MCF 10A (cell line): ENCODE results near the gene RTP5. TPM values are rescaled to one million over a fixed set of nuclear protein-coding genes. Genes with fewer than 3 reads are reported as not detected.
"Not testable (repeated sequence)": the region's sequence is repeated elsewhere in the genome, so short reads cannot be mapped to it uniquely, and the experiment has no call there.

Experiments
- Bru-seq: library from RNA; stranded (reverse); fragments of 400-500 nt; gene quantifications from one replicate; lab custom pipeline; 2021; lab: Mats Ljungman, UMichigan
- BruChase-seq, 2 experiments: library from RNA; stranded (reverse); fragments of 400-500 nt; gene quantifications; one replicate each; lab custom pipeline; 2021; lab: Mats Ljungman, UMichigan
- BruUV-seq: library from RNA; stranded (reverse); fragments of 400-500 nt; replicated peaks from 2 replicates; lab custom pipeline; 2021; lab: Mats Ljungman, UMichigan
- CTCF ChIA-PET: fragments of 300-600 bp; sonication (Branson Sonifier 250); formaldehyde crosslinking; extraction: SDS; loops from one replicate; lab custom pipeline; 2021; ENCODE audit warnings: antibody characterized with exemption, inconsistent platforms; lab: Yijun Ruan, JAX
- POLR2A ChIA-PET: fragments of 300-600, 350-650 bp; sonication (Branson Sonifier 250); formaldehyde crosslinking; extraction: SDS; loops from one replicate; lab custom pipeline; 2020; ENCODE audit warnings: antibody characterized with exemption, inconsistent platforms; lab: Yijun Ruan, JAX
- DNase-seq: peaks from one replicate; pipeline ENCODE4 v3.0.0-alpha.2; 2018; ENCODE audit not compliant: unreplicated experiment
- H3K27ac Mint-ChIP-seq: one replicate; pipeline ENCODE4 v1.8.0; 2022; ENCODE audit warnings: mild to moderate bottlenecking, low read depth, mixed read lengths; ENCODE audit not compliant: unreplicated experiment
- H3K27me3 Mint-ChIP-seq: one replicate; pipeline ENCODE4 v1.8.0; 2022; ENCODE audit warnings: mixed read lengths; ENCODE audit not compliant: insufficient read depth, unreplicated experiment
- H3K36me3 Mint-ChIP-seq: one replicate; pipeline ENCODE4 v1.8.0; 2022; ENCODE audit warnings: mild to moderate bottlenecking, moderate library complexity, mixed read lengths; ENCODE audit not compliant: insufficient read depth, unreplicated experiment
- H3K4me1 Mint-ChIP-seq: one replicate; pipeline ENCODE4 v1.8.0; 2022; ENCODE audit warnings: mixed read lengths; ENCODE audit not compliant: insufficient read depth, unreplicated experiment
- H3K4me3 Mint-ChIP-seq: one replicate; pipeline ENCODE4 v1.8.0; 2022; ENCODE audit warnings: mild to moderate bottlenecking, moderate library complexity, mixed read lengths; ENCODE audit not compliant: unreplicated experiment
- H3K9me3 Mint-ChIP-seq: one replicate; pipeline ENCODE4 v1.8.0; 2022; ENCODE audit warnings: mixed read lengths; ENCODE audit not compliant: unreplicated experiment
- CTCF ChIP-seq: fragments of 200-600 bp; IDR thresholded peaks from one replicate; pipeline ENCODE4 v1.8.0; 2022; ENCODE audit warnings: antibody characterized with exemption, mild to moderate bottlenecking; ENCODE audit not compliant: unreplicated experiment
- intact Hi-C: fragments of 100-400 bp; cut with micrococcal nuclease; formaldehyde crosslinking; loops from 2 replicates; pipeline ENCODE4 v1.14.1; 2022
- long read RNA-seq: library from polyadenylated mRNA; stranded (forward); transcript quantifications from one replicate; pipeline ENCODE4 v2.0.0, GENCODE V29; 2022
- total RNA-seq: library from RNA; stranded (reverse); gene quantifications from 2 replicates; pipeline ENCODE4 v1.2.3, GENCODE V29; 2022

Gene RTP5
- total RNA-seq, result not detected in 2 replicates
- Bru-seq, nascent RNA, result not detected
- BruChase-seq, experiment 1, labeled RNA remaining after a 6-hour chase, result not detected
- BruChase-seq, experiment 2, labeled RNA remaining after a 2-hour chase, result not detected
- long read RNA-seq, result 0 reads

- POLR2A ChIA-PET, result interaction anchor here (1.0 to 1.5 kb wide), 2 partner anchors 162 to 168 kb away, joined by 3 read pairs; partner anchors contain the start of gene ING5
- no TSS peak for BruUV-seq
- Mint-ChIP-seq H3K4me1 (peaks cover 18% of the 10 kb centered on the region), H3K4me3 (no peak within 1 kb of the TSS), H3K36me3 (no peaks in the 10 kb centered on the region), H3K9me3 (peaks cover 12% of the 10 kb centered on the region), H3K27me3 (peaks cover 33% of the 10 kb centered on the region), H3K27ac (no peak within 1 kb of the TSS)
- CTCF ChIA-PET, result interaction anchor here (1.1 to 1.7 kb wide), 2 partner anchors 10 to 138 kb away, joined by 3 to 10 read pairs; no protein-coding TSS in a partner anchor
- intact Hi-C loops, result no loop called here
- no peak for DNase-seq
- TF ChIP-seq CTCF, result no peak
Observed at GRCh38 chr2:241869087-241869961, at the start of gene RTP5. RTP5 (plus strand) TSS chr2:241869729; CDS start chr2:241869757, 28 bp downstream.

GRCh38 chr2:241819947-241820624 lies 49.4 kb upstream of the RTP5 start:
- H3K4me1 Mint-ChIP-seq, CTCF ChIA-PET, intact Hi-C loops, BruUV-seq, DNase-seq, POLR2A ChIA-PET, H3K4me3 Mint-ChIP-seq, H3K36me3 Mint-ChIP-seq, H3K27ac Mint-ChIP-seq: not testable (repeated sequence)
- Mint-ChIP-seq H3K27me3 (peaks cover 28% of the 10 kb centered on the region), H3K9me3 (peaks cover 16% of the 10 kb centered on the region)

GRCh38 chr2:241820625-241821384 lies 48.7 kb upstream of the RTP5 start:
- no TSS peak for BruUV-seq
- H3K4me3 Mint-ChIP-seq, result no peak overlapping the region
- H3K9me3 Mint-ChIP-seq, result peaks cover 16% of the 10 kb centered on the region
- POLR2A ChIA-PET, result no interaction called here
- no peaks in the 10 kb centered on the region for H3K4me1 Mint-ChIP-seq
- H3K27ac Mint-ChIP-seq, result no peak overlapping the region
- CTCF ChIA-PET, result no interaction called here
- H3K36me3 Mint-ChIP-seq, result peaks cover 6% of the 10 kb centered on the region
- intact Hi-C loops, result no loop called here
- no peak for TF ChIP-seq CTCF
- H3K27me3 Mint-ChIP-seq, result peaks cover 22% of the 10 kb centered on the region
- DNase-seq, result no peak

GRCh38 chr2:241821460-241822263 lies 47.9 kb upstream of the RTP5 start:
- intact Hi-C loops, result no loop called here
- DNase-seq, result no peak
- no peak overlapping the region for H3K4me3 Mint-ChIP-seq
- no peaks in the 10 kb centered on the region for H3K4me1 Mint-ChIP-seq
- no TSS peak for BruUV-seq
- H3K36me3 Mint-ChIP-seq, result peaks cover 6% of the 10 kb centered on the region
- TF ChIP-seq CTCF, result no peak
- peaks cover 22% of the 10 kb centered on the region for H3K27me3 Mint-ChIP-seq
- POLR2A ChIA-PET, result no interaction called here
- CTCF ChIA-PET, result no interaction called here
- peaks cover 16% of the 10 kb centered on the region for H3K9me3 Mint-ChIP-seq
- H3K27ac Mint-ChIP-seq, result no peak overlapping the region
